ENCODE results near the gene PTPN6.

PTPN6 gene

GRCh38 chr12:6943722-6944380 is 7.3 kb upstream of the PTPN6 start, which contains the start of the genes C12orf57 and RNU7-1:
C12orf57 (plus strand) TSS chr12:6944022; CDS start chr12:6944122, 100 bp downstream.
RNU7-1 (plus strand) TSS chr12:6943816.
- Mint-ChIP-seq H3K27me3 (ENCODE audit: low read depth) (no peaks in the 10 kb centered on the region), H3K9me3 (no peaks in the 10 kb centered on the region), H3K4me3 (peak within 1 kb of the TSS; percentile 85), H3K36me3 (ENCODE audit: low read depth) (peaks cover 7% of the 10 kb centered on the region), H3K27ac (peak within 1 kb of the TSS; percentile 96), H3K4me1 (ENCODE audit: low read depth) (peaks cover 46% of the 10 kb centered on the region)

GRCh38 chr12:6944381-6945186 is 6.6 kb upstream of the PTPN6 start:
- H3K4me1 Mint-ChIP-seq (ENCODE audit: low read depth): peaks cover 51% of the 10 kb centered on the region
- no peaks in the 10 kb centered on the region for H3K27me3 Mint-ChIP-seq (ENCODE audit: low read depth)
- peaks cover 3% of the 10 kb centered on the region for H3K36me3 Mint-ChIP-seq (ENCODE audit: low read depth)
- no peaks in the 10 kb centered on the region for H3K9me3 Mint-ChIP-seq
- peak overlapping the region; percentile 85 for H3K4me3 Mint-ChIP-seq
- H3K27ac Mint-ChIP-seq: peak overlapping the region; percentile 96

GRCh38 chr12:6945613-6946012 is 5.5 kb upstream of the PTPN6 start:
- Mint-ChIP-seq H3K27me3 (ENCODE audit: low read depth) (no peaks in the 10 kb centered on the region), H3K4me3 (peak overlapping the region; percentile 85), H3K9me3 (no peaks in the 10 kb centered on the region), H3K36me3 (ENCODE audit: low read depth) (peaks cover 3% of the 10 kb centered on the region), H3K4me1 (ENCODE audit: low read depth) (peaks cover 60% of the 10 kb centered on the region), H3K27ac (peak overlapping the region; percentile 96)

DNA sequence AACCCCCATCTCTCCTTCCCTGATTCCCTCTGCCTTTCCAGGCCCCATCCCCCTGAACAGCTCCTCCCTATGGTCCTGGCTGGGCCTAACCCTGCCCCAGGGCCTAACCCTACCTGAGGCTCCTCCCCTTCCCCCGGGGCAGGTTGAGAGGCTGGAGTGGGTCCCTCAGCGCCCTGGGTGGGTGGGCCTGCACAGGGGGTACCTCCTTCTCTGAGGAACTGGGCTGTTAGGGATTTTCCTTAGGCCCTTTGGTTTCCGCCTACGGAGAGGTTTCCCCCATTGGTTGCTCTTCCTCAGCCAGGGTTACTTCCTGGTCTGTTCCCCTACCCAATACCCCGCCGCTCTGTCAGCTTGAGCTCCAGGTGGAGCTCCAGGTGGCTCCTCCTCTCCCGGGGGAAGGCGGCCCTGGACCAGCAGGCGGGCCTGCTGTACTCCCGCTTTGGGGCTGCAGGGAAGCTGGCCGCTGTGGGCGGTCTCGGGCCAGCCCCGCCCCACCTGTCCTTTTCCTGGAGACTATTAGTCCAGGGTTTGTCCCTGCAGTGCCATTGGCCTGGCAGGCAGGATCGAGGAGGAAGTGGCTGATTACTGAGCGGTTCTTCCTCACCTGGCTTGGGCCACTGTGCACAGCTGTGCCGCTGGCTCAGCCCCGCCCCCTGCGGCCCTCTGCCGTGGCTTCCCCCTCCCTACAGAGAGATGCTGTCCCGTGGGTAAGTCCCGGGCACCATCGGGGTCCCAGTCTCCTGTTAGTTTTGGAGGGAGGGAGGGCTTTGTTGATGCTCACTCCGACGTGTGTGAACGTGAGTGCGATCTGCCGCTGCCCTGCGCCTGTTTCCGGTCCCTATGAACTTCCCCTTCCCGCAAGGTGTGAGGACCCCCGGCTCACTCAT is 4.9 kb upstream of the PTPN6 start:
- Mint-ChIP-seq H3K27ac (peak overlapping the region; percentile 96), H3K4me1 (ENCODE audit: low read depth) (peaks cover 64% of the 10 kb centered on the region), H3K9me3 (no peaks in the 10 kb centered on the region), H3K4me3 (peak overlapping the region; percentile 85), H3K36me3 (ENCODE audit: low read depth) (peaks cover 3% of the 10 kb centered on the region), H3K27me3 (ENCODE audit: low read depth) (no peaks in the 10 kb centered on the region)

DNA sequence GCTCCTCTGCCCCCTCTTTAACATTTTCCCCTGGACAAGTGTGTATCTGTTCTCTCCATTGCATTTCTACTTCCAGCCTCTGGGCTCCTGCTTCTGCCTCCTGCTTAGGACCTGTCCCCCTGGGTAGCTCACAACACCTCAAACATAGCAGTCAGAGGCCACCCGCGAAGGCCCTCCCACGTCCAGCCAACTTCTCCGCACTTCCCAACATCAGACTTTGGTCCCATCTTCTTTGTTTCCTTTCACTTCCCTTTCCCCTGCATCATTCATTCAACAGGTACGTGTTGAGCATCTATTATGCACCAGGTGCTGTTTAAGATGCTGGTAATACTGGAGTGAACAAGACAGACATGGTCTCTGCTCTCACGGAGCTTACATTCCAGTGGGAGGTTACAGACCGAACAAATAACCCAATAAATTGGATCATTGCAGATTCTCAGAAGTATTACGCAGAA is 4.2 kb upstream of the PTPN6 start:
- Mint-ChIP-seq H3K4me1 (ENCODE audit: low read depth) (peaks cover 64% of the 10 kb centered on the region), H3K9me3 (no peaks in the 10 kb centered on the region), H3K27me3 (ENCODE audit: low read depth) (no peaks in the 10 kb centered on the region), H3K27ac (peak overlapping the region; percentile 96), H3K36me3 (ENCODE audit: low read depth) (peaks cover 6% of the 10 kb centered on the region), H3K4me3 (peak overlapping the region; percentile 85)

DNA sequence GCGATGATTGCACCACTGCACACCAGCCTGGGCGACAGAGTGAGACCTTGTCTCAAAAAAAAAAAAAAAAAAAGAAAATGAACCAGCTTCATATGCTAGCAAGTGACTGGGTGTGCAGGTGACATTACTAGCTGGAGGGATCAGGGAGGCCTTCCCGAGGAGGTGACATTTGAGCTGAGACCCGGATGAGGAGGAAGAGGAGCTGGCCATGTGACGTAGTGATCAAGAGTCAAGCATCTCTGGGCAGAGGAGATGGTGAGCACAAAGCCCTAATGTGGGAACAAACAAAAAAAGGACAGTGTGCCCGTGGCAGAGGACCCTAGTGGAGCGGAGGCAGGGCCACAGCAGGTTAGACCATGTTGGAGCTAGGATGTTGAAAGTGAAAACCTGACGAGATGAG is 3.5 kb upstream of the PTPN6 start:
- peak overlapping the region; percentile 70 for H3K27ac Mint-ChIP-seq
- peaks cover 67% of the 10 kb centered on the region for H3K4me1 Mint-ChIP-seq (ENCODE audit: low read depth)
- H3K4me3 Mint-ChIP-seq: peak overlapping the region; percentile 14
- peaks cover 10% of the 10 kb centered on the region for H3K36me3 Mint-ChIP-seq (ENCODE audit: low read depth)
- no peaks in the 10 kb centered on the region for H3K27me3 Mint-ChIP-seq (ENCODE audit: low read depth)
- H3K9me3 Mint-ChIP-seq: no peaks in the 10 kb centered on the region

GRCh38 chr12:6948873-6949594 is 2.1 kb upstream of the PTPN6 start:
- Mint-ChIP-seq H3K27ac (peak overlapping the region; percentile 93), H3K4me1 (ENCODE audit: low read depth) (peaks cover 71% of the 10 kb centered on the region), H3K9me3 (no peaks in the 10 kb centered on the region), H3K4me3 (peak overlapping the region; percentile 71), H3K36me3 (ENCODE audit: low read depth) (peaks cover 14% of the 10 kb centered on the region), H3K27me3 (ENCODE audit: low read depth) (no peaks in the 10 kb centered on the region)

DNA sequence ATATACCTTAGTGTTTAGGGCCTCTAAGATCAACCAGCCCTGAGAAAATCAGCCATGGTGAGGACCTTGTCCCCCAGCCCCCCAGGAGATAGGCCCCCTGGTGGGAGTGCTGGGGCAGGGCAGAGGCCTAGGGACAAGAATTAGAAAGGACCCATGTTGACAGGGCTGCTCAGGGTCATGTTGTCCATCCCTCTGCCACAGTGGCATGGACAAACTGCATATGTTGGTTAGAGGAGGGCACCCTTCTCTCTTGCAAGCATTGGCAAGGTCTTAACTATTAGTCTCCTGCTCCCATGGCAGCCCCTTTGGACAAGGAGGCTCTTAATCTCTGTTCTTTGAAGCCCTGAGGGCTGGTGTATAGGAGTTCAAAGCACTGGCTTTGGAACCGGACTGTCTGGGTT is 755 bp upstream of the PTPN6 start:
- peak overlapping the region; percentile 98 for H3K4me3 Mint-ChIP-seq
- H3K27ac Mint-ChIP-seq: peak overlapping the region; percentile 98
- H3K27me3 Mint-ChIP-seq (ENCODE audit: low read depth): no peaks in the 10 kb centered on the region
- H3K4me1 Mint-ChIP-seq (ENCODE audit: low read depth): peaks cover 76% of the 10 kb centered on the region
- H3K9me3 Mint-ChIP-seq: no peaks in the 10 kb centered on the region
- peaks cover 19% of the 10 kb centered on the region for H3K36me3 Mint-ChIP-seq (ENCODE audit: low read depth)

GRCh38 chr12:6951551-6952120 is 480 bp downstream of the PTPN6 start:
- H3K27ac Mint-ChIP-seq: peak overlapping the region; percentile 98
- H3K9me3 Mint-ChIP-seq: no peaks in the 10 kb centered on the region
- H3K4me3 Mint-ChIP-seq: peak overlapping the region; percentile 98
- peaks cover 31% of the 10 kb centered on the region for H3K36me3 Mint-ChIP-seq (ENCODE audit: low read depth)
- no peaks in the 10 kb centered on the region for H3K27me3 Mint-ChIP-seq (ENCODE audit: low read depth)
- H3K4me1 Mint-ChIP-seq (ENCODE audit: low read depth): peaks cover 75% of the 10 kb centered on the region

- Mint-ChIP-seq H3K9me3 (no peaks in the 10 kb centered on the region), H3K27ac (peak overlapping the region; percentile 98), H3K4me3 (peak overlapping the region; percentile 98), H3K4me1 (ENCODE audit: low read depth) (peaks cover 75% of the 10 kb centered on the region), H3K27me3 (ENCODE audit: low read depth) (no peaks in the 10 kb centered on the region), H3K36me3 (ENCODE audit: low read depth) (peaks cover 37% of the 10 kb centered on the region)
Observed at GRCh38 chr12:6952121-6952862, 1.1 kb downstream of the PTPN6 start.

DNA sequence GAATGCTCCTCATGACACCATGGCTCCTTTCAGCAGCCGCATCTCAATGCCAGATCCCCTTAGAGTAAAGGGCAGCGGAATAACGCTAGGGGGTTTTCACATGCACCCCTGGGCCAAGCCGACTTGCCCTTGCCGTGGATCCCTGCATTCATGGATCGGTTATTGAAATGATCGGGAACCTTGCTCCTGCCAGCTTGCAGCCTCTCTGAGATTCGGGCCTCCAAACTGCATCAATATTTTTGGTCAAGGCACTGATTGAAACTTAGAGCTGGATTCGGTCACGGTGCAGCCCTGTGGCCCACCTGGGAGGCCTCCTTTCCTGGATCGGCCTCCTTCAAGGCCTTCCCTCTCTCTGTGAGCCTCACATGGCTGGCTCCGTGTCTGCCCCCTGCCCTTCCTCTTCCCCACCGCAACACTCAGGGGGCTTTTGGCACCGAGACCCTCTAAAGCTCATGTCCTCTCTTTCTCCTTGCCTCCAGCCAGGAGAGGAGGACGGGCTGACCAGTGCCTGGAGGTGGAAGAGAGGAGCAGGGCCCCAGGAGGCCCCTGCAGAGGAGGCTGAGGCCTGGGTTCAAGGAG is 1.8 kb downstream of the PTPN6 start:
- peak overlapping the region; percentile 98 for H3K27ac Mint-ChIP-seq
- peak overlapping the region; percentile 98 for H3K4me3 Mint-ChIP-seq
- H3K36me3 Mint-ChIP-seq (ENCODE audit: low read depth): peaks cover 38% of the 10 kb centered on the region
- peaks cover 73% of the 10 kb centered on the region for H3K4me1 Mint-ChIP-seq (ENCODE audit: low read depth)
- no peaks in the 10 kb centered on the region for H3K9me3 Mint-ChIP-seq
- H3K27me3 Mint-ChIP-seq (ENCODE audit: low read depth): no peaks in the 10 kb centered on the region

- H3K27me3 Mint-ChIP-seq (ENCODE audit: low read depth): no peaks in the 10 kb centered on the region
- peaks cover 44% of the 10 kb centered on the region for H3K36me3 Mint-ChIP-seq (ENCODE audit: low read depth)
- H3K4me1 Mint-ChIP-seq (ENCODE audit: low read depth): peaks cover 76% of the 10 kb centered on the region
- H3K4me3 Mint-ChIP-seq: peak overlapping the region; percentile 98
- peak overlapping the region; percentile 98 for H3K27ac Mint-ChIP-seq
- H3K9me3 Mint-ChIP-seq: no peaks in the 10 kb centered on the region
Observed at GRCh38 chr12:6953442-6954315, 2.5 kb downstream of the PTPN6 start.
